ENCODE data around the gene OR51F1.

GRCh38 chr11:4766420-4767043, 3.2 kb downstream of the OR51F1 start:
- TF ChIP-seq ZNF16 (tag by site-specific recombination; IDR thresholded peaks at IDR 0.05; ENCODE audit: low read depth) (no peak), ZBTB10 (tag by site-specific recombination; IDR thresholded peaks at IDR 0.05) (no peak), KLF1 (tag by site-specific recombination; IDR thresholded peaks at IDR 0.05) (no peak), ZNF239 (tag by site-specific recombination; IDR thresholded peaks at IDR 0.05) (no peak), GLIS1 (tag by site-specific recombination; IDR thresholded peaks at IDR 0.05) (no peak), PATZ1 (tag by site-specific recombination; IDR thresholded peaks at IDR 0.05) (no peak)
- TF ChIP-seq, protein P1, sequence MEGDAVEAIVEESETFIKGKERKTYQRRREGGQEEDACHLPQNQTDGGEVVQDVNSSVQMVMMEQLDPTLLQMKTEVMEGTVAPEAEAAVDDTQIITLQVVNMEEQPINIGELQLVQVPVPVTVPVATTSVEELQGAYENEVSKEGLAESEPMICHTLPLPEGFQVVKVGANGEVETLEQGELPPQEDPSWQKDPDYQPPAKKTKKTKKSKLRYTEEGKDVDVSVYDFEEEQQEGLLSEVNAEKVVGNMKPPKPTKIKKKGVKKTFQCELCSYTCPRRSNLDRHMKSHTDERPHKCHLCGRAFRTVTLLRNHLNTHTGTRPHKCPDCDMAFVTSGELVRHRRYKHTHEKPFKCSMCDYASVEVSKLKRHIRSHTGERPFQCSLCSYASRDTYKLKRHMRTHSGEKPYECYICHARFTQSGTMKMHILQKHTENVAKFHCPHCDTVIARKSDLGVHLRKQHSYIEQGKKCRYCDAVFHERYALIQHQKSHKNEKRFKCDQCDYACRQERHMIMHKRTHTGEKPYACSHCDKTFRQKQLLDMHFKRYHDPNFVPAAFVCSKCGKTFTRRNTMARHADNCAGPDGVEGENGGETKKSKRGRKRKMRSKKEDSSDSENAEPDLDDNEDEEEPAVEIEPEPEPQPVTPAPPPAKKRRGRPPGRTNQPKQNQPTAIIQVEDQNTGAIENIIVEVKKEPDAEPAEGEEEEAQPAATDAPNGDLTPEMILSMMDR (tag by site-specific recombination; IDR thresholded peaks at IDR 0.05): no peak
- TF ChIP-seq, protein P2, sequence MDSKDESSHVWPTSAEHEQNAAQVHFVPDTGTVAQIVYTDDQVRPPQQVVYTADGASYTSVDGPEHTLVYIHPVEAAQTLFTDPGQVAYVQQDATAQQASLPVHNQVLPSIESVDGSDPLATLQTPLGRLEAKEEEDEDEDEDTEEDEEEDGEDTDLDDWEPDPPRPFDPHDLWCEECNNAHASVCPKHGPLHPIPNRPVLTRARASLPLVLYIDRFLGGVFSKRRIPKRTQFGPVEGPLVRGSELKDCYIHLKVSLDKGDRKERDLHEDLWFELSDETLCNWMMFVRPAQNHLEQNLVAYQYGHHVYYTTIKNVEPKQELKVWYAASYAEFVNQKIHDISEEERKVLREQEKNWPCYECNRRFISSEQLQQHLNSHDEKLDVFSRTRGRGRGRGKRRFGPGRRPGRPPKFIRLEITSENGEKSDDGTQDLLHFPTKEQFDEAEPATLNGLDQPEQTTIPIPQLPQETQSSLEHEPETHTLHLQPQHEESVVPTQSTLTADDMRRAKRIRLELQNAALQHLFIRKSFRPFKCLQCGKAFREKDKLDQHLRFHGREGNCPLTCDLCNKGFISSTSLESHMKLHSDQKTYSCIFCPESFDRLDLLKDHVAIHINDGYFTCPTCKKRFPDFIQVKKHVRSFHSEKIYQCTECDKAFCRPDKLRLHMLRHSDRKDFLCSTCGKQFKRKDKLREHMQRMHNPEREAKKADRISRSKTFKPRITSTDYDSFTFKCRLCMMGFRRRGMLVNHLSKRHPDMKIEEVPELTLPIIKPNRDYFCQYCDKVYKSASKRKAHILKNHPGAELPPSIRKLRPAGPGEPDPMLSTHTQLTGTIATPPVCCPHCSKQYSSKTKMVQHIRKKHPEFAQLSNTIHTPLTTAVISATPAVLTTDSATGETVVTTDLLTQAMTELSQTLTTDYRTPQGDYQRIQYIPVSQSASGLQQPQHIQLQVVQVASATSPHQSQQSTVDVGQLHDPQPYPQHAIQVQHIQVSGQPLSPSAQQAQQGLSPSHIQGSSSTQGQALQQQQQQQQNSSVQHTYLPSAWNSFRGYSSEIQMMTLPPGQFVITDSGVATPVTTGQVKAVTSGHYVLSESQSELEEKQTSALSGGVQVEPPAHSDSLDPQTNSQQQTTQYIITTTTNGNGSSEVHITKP (tag by site-specific recombination; IDR thresholded peaks at IDR 0.05): no peak

Data from HEK293 (cell line).